Activated T-cell treated with anti-CD3 and anti-CD28 coated beads, Interleukin-2, amount 50 U/mL, for 72 hours (primary cell): ENCODE measurements around the gene ZNF665. TPM values are rescaled to one million over a fixed set of nuclear protein-coding genes. Genes with fewer than 3 reads are reported as not detected.
A peak's percentile ranks its signal among the peaks of the same experiment; 100 is the strongest.
"Not testable (repeated sequence)": the region's sequence is repeated elsewhere in the genome, so short reads cannot be mapped to it uniquely, and the experiment has no call there.

ENCODE experiments used
- ATAC-seq, 2 donors: fragments of 150-1000 bp; cut with Tn5 transposase; replicated peaks in 1 of 2; 2 replicates each; pipeline ENCODE4 v1.10.0; 2021; ENCODE audit warnings: moderate library complexity in 2 of 2, mild to moderate bottlenecking in 1 of 2
- DNase-seq, 2 donors: peaks; one replicate each; pipeline ENCODE4 v3.0.0; 2021 to 2022; ENCODE audit warnings: mixed read lengths in 1 of 2
- H3K27ac Mint-ChIP-seq: one replicate; pipeline ENCODE4 v1.8.0; 2022; ENCODE audit warnings: mild to moderate bottlenecking, moderate library complexity, mixed read lengths
- H3K27me3 Mint-ChIP-seq: one replicate; pipeline ENCODE4 v1.8.0; 2022; ENCODE audit warnings: low read depth, mixed read lengths
- H3K36me3 Mint-ChIP-seq, 2 donors: one replicate each; pipeline ENCODE4 v1.8.0; 2022; ENCODE audit warnings: mixed read lengths in 2 of 2, mild to moderate bottlenecking in 1 of 2; ENCODE audit not compliant: insufficient read depth in 2 of 2
- H3K4me1 Mint-ChIP-seq: one replicate; pipeline ENCODE4 v1.8.0; 2022; ENCODE audit warnings: low read depth, mixed read lengths
- H3K4me3 Mint-ChIP-seq, 2 donors: one replicate each; pipeline ENCODE4 v1.8.0; 2022; ENCODE audit warnings: mild to moderate bottlenecking in 2 of 2, mixed read lengths in 2 of 2, moderate library complexity in 2 of 2
- H3K9me3 Mint-ChIP-seq, 2 donors: one replicate each; pipeline ENCODE4 v1.8.0; 2022; ENCODE audit warnings: mixed read lengths in 2 of 2
- total RNA-seq, 2 donors: library from RNA; stranded (reverse); gene quantifications; one replicate each; pipeline ENCODE4 v1.2.3, GENCODE V29; 2022

The ZNF665 gene
- total RNA-seq, result 1 to 10 TPM; 5.6 to 6.5 TPM

DNA sequence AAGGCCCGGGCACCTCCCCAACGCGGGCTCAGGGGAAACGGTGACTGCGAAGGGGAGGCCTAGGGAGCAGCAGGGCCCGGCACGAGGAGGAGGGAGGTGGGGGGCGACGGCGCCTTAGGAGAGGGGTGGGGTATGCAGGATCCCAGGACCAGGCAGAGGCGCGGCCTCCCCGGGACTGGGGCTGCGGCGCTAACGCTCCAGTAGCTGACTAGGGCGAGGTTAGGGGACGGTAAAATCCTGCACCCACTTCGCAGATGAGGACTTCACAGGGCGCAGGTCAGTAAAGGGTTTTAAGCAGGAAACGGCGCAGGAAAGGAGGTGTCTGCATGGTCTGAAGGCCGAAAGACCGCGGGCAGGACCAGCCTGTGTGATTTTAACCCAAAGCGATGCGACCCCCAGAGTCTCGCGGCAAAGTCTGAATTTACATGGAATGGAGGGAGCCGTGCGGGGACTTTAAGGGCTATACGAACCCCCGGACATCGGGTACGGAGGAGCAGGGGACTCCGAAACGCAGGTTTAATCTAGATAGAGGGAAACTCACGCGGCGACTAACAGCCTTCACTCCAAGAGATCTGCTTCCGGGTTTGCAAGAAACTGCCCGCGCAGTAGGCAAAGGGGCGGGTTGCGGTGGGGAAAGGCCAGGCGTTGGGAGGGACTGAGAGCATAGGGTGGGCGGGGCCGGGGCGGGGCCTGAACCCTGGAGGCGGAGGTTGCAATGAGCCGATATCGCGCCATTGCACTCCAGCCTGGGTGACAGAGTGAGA, at the start of gene ZNF665:
Gene ZNF665, minus strand, starts transcription at position 588 of the 764 bp plus-strand sequence. CDS start 10,460 bp downstream, outside the sequence.
- peaks cover 32 to 35% of the 10 kb centered on the region in 2 donors for H3K36me3 Mint-ChIP-seq
- peak within 1 kb of the TSS; percentile 69 for H3K27ac Mint-ChIP-seq
- DNase-seq (peak; percentile 82 to 88), ATAC-seq (peak; percentile 76 to 78)
- H3K4me3 Mint-ChIP-seq, result peak within 1 kb of the TSS; percentile 72 to 90
- H3K9me3 Mint-ChIP-seq, result peaks cover 9 to 19% of the 10 kb centered on the region in 2 donors
- no peaks in the 10 kb centered on the region for H3K27me3 Mint-ChIP-seq
- peaks cover 29% of the 10 kb centered on the region for H3K4me1 Mint-ChIP-seq

DNA sequence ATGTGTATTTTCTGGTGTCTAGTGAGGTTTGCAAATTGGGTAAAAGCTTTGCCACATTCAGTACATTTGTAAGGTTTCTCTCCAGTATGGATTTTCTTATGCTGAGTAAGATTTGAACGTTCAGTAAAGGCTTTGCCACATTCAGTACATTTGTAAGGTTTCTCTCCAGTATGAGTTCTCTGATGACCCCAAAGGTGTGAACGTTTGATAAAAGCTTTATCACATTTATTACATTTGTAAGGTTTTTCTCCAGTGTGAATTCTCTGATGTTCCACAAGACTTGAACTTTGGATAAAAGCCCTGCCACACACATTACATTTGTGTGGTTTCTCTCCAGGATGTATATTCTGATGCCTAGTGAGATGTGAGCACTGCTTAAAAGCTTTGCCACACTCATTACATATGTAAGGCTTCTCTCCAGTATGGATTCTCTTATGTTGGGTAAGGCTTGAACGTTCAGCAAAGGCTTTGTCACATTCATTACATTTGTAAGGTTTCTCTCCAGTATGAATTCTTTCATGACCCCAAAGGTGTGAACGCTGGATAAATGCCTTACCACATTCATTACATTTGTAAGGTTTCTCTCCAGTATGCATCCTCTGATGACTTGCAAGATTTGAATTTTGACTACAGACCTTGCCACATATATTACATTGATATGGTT, 44.1 kb upstream of the ZNF665 start:
- Mint-ChIP-seq H3K4me3 (no peak overlapping the region), H3K4me1 (no peaks in the 10 kb centered on the region), H3K27ac (no peak overlapping the region), H3K9me3 (peaks cover 31 to 38% of the 10 kb centered on the region in 2 donors), H3K36me3 (peaks cover 39 to 63% of the 10 kb centered on the region in 2 donors), H3K27me3 (no peaks in the 10 kb centered on the region)
- ATAC-seq (no peak), DNase-seq (no peak)

DNA sequence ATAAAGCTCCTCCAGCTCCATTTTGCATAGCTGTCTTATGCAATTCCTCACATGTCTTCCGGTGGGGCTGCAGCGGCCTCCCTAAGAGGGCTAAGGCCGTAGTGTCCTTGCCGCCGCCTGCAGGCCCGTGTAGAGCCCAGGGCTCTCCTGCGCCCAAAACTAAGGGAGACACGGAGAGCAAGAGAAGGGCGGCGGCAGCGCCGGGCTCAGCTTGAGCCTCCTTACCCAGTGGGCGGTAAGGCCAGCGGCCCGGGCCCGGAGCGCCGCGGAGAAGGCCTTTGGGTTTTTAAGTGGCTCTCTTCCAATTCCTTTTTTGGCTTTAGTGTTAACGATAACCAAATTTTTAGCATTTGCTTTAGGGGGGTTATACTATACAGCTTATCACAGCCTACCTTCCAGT, 31.4 kb upstream of the ZNF665 start:
- DNase-seq (no peak), ATAC-seq (no peak)
- H3K27ac Mint-ChIP-seq, result no peak overlapping the region
- peaks cover 15 to 17% of the 10 kb centered on the region in 2 donors for H3K9me3 Mint-ChIP-seq
- no peaks in the 10 kb centered on the region for H3K4me1 Mint-ChIP-seq
- H3K36me3 Mint-ChIP-seq, result peaks cover 14 to 33% of the 10 kb centered on the region in 2 donors
- H3K27me3 Mint-ChIP-seq, result no peaks in the 10 kb centered on the region
- no peak overlapping the region for H3K4me3 Mint-ChIP-seq

DNA sequence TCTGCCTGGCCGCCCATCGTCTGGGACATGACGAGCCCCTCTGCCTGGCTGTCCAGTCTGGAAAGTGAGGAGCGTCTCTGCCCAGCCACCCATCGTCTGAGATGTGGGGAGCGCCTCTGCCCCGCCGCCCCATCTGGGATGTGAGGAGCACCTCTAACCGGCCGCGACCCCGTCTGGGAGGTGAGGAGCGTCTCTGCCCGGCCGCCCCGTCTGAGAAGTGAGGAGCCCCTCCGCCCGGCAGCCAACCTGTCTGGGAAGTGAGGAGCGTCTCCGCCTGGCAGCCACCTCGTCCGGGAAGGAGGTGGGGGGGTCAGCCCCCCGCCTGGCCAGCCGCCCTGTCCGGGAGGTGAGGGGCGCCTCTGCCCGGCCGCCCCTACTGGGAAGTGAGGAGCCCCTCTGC, 29.6 kb upstream of the ZNF665 start:
- not testable (repeated sequence) for H3K4me3 Mint-ChIP-seq, DNase-seq, H3K27ac Mint-ChIP-seq, ATAC-seq, H3K27me3 Mint-ChIP-seq, H3K4me1 Mint-ChIP-seq
- H3K36me3 Mint-ChIP-seq, result peaks cover 17 to 30% of the 10 kb centered on the region in 2 donors
- H3K9me3 Mint-ChIP-seq, result peaks cover 17 to 21% of the 10 kb centered on the region in 2 donors

DNA sequence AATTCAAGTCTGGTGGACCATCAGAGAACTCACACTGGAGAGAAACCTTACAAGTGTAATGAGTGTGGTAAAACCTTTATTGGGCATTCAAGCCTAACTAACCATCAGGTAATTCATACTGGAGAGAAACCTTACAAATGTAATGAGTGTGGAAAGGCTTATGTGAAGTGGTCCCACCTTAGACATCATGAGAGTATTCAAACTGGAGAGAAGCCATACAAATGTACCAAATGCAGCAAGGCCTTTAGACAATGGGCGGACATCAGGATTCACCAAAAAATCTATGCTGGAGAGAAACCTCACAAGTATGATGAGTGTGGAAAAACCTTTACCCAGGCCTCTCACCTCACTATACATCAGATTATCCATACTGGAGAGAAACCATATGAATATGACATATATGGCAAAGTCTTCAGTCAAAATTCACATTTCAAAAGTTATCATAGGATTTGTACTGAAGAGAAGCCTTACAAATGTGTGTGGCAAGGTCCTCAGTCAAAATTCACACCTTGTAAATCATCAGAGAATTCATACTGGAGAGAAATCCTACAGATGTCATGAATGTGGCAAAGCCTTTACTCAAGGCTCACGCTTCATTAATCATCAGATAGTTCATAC, 19.7 kb upstream of the ZNF665 start:
- ATAC-seq (no peak), DNase-seq (no peak)
- Mint-ChIP-seq H3K4me3 (no peak overlapping the region), H3K27ac (no peak overlapping the region), H3K27me3 (no peaks in the 10 kb centered on the region), H3K4me1 (no peaks in the 10 kb centered on the region), H3K36me3 (peaks cover 51 to 68% of the 10 kb centered on the region in 2 donors), H3K9me3 (peaks cover 29 to 37% of the 10 kb centered on the region in 2 donors)

DNA sequence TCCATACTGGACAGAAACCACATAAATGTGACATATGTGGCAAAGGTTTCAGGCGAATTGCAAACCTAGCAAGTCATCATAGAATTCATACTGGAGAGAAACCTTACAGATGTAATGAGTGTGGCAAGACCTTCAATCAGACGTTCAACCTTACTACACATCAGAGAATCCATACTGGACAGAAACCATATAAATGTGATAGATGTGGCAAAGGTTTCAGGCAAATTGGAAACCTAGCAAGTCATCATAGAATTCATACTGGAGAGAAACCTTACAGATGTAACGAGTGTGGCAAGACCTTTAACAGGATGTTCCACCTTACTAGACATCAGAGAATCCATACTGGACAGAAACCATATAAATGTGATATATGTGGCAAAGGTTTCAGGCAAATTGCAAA, 18.4 kb upstream of the ZNF665 start:
- H3K27me3 Mint-ChIP-seq, ATAC-seq, H3K4me1 Mint-ChIP-seq, H3K27ac Mint-ChIP-seq, H3K4me3 Mint-ChIP-seq, DNase-seq: not testable (repeated sequence)
- Mint-ChIP-seq H3K9me3 (peaks cover 36 to 41% of the 10 kb centered on the region in 2 donors), H3K36me3 (peaks cover 60 to 76% of the 10 kb centered on the region in 2 donors)

DNA sequence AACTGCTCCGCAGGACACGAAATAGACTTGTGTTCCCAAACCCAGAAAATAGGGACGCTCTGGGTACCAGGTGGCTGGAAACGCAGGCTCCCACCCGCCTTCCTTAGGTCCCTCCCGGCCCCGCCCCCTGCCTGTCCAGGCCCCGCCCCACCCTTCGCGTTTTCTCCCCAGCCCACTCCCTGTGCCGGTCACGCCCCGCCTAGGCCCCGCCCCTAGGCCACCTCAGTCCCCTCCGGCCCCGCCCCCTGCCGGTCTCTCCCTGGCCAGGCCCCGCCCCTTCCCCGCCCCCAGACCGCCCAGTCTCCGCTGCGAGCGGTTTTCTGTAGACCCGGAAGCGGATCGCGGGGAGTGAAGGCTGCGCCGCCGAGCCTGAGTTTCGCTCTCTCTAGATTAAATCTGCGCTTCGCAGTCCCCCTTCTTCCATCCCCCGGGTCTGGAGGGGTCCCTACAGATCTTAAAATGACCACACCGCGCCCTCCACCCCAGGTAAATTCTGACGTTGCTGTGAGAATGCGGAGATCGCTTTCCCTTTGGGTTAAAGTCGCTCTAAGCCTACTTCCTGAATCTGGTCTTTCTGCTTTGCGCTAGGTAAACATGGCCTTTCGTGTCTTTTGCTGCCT, 3.7 kb upstream of the ZNF665 start:
- H3K9me3 Mint-ChIP-seq, result peaks cover 15 to 21% of the 10 kb centered on the region in 2 donors
- peak overlapping the region; percentile 87 for H3K27ac Mint-ChIP-seq
- peak; percentile 93 to 96 for DNase-seq
- H3K27me3 Mint-ChIP-seq, result no peaks in the 10 kb centered on the region
- peak overlapping the region; percentile 92 to 96 for H3K4me3 Mint-ChIP-seq
- ATAC-seq, result peak; percentile 83 to 86
- H3K36me3 Mint-ChIP-seq, result peaks cover 39 to 44% of the 10 kb centered on the region in 2 donors
- peaks cover 35% of the 10 kb centered on the region for H3K4me1 Mint-ChIP-seq

DNA sequence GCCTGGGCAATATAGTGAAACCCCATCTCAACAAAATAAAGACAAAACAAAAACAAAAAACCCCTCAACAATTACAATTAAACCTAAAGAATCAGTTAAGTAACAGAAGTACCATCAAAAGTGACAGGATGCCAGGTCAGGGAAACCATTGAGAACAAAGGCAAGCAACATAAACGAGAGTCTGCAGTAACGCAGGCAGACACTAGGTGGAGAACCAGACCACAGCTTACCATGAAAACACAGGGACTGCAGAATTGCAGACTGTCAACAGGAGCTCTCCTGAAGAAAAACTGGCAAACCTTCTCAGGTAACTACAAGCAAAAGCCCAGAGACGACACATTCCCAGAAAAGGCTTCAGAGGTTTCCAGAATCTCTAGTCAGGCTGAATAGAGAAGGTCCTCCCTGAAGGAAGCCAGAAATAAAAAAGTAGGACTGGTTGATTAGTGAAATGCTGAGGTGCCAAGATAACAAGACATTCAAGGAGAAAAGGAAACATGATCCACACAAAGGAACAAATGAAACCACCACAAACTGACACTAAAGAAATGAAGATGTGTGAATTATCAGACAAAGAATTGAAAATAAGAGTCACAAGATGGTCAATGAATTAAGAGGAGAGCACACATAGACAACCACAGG, 2.2 kb upstream of the ZNF665 start:
- ATAC-seq (peak; percentile 28 to 46), DNase-seq (peak; percentile 67 to 72)
- Mint-ChIP-seq H3K27me3 (no peaks in the 10 kb centered on the region), H3K4me1 (peaks cover 36% of the 10 kb centered on the region), H3K27ac (no peak overlapping the region), H3K4me3 (peak overlapping the region; percentile 24 to 45), H3K9me3 (peaks cover 10 to 19% of the 10 kb centered on the region in 2 donors), H3K36me3 (peaks cover 38 to 41% of the 10 kb centered on the region in 2 donors)

DNA sequence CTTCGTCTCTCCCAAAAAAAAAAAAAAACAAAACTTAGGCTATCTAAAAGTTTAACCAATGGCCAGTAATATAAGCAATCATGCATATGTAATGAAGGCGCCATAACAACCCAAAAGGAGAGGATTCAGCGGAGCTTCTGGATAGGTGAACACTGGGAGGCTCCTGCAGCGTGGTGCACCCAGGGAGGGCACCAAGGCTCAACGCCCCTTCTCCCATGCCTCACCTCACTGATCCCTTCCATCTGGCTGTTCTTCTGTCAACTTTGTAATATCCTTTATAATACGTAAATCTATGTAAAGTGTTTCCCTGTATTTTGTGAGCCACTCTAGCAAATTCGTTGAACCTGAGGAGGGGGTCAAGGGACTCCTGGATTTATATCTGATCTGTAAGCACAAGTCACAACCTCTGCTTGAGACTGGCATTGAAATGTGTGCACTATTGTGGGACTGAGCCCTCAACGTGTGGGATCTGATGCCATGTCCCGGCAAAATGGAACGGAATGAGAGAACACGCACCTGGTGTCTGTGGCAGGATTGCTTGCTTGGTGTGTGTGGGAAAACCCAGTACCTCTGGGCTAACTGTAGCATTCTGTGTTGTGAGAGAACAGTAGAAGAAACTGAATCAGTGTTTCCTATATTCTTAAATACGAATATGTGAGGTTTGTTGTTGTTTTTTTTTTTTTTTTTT, 521 bp upstream of the ZNF665 start:
- Mint-ChIP-seq H3K36me3 (peaks cover 33 to 37% of the 10 kb centered on the region in 2 donors), H3K9me3 (peaks cover 9 to 19% of the 10 kb centered on the region in 2 donors), H3K27ac (peak overlapping the region; percentile 69), H3K27me3 (no peaks in the 10 kb centered on the region), H3K4me3 (peak overlapping the region; percentile 72 to 90), H3K4me1 (peaks cover 32% of the 10 kb centered on the region)
- DNase-seq, result no peak
- peak in 1 of 2 donors; percentile 12 for ATAC-seq

DNA sequence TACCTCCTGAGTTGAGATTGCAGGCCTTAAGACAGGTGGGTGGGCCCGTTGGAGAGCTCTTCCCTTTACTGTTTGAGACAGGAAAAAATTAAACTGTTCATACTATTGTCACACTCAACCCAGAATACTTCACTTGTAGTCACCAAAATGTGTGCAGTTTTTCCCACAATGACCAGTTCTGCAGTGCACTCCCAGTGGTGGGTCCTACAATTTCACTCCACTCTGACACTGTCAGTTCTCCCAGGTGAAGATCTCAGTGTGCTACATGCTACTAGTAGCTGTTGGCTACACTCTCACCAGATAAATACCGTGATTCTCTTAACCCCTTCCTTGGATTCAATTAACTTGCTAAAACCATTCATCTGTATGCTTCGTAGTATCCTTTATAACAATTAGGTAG, 2.9 kb downstream of the ZNF665 start:
- Mint-ChIP-seq H3K4me1 (peaks cover 21% of the 10 kb centered on the region), H3K4me3 (no peak overlapping the region), H3K9me3 (peaks cover 7 to 19% of the 10 kb centered on the region in 2 donors), H3K36me3 (peaks cover 32% of the 10 kb centered on the region in 2 donors), H3K27me3 (no peaks in the 10 kb centered on the region), H3K27ac (no peak overlapping the region)
- DNase-seq (no peak), ATAC-seq (no peak)

DNA sequence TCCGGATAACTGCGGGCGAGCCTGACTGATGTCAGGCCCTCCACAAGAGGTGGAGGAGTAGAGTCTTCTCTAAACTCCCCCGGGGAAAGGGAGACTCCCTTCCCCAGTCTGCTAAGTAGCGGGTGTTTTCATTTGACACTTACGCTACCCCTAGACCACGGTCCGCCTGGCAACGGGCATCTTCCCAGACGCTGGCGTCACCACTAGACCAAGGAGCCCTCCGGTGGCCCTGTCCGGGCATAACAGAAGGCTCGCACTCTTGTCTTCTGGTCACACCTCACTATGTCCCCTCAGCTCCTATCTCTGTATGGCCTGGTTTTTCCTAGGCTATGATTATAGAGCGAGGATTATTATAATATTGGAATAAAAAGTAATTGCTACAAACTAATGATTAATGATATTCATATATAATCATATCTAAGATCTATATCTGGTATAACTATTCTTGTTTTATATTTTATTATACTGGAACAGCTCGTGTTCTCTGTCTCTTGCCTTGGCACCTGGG, 3.4 kb downstream of the ZNF665 start:
- DNase-seq, H3K4me3 Mint-ChIP-seq, H3K27ac Mint-ChIP-seq, ATAC-seq, H3K27me3 Mint-ChIP-seq: not testable (repeated sequence)
- Mint-ChIP-seq H3K4me1 (peaks cover 17% of the 10 kb centered on the region), H3K9me3 (peaks cover 7 to 19% of the 10 kb centered on the region in 2 donors), H3K36me3 (peaks cover 32% of the 10 kb centered on the region in 2 donors)
